Endothelial cell of umbilical vein (primary cell): ENCODE measurements around the gene RRP15. TPM values are rescaled to one million over a fixed set of nuclear protein-coding genes. Genes with fewer than 3 reads are reported as not detected.

Source experiments
- BruUV-seq: library from RNA; stranded (reverse); fragments of 400-500 nt; replicated peaks from 2 replicates; lab custom pipeline; 2021; lab: Mats Ljungman, UMichigan
- CTCF ChIA-PET: fragments of 300-600, 350-600 bp; sonication (Branson Sonifier 250); formaldehyde crosslinking; loops from one replicate; lab custom pipeline; 2021; ENCODE audit warnings: antibody characterized with exemption, inconsistent platforms; lab: Charles Lee
- POLR2A ChIA-PET: fragments of 300-600, 350-600 bp; sonication (Branson Sonifier 250); formaldehyde crosslinking; loops from one replicate; lab custom pipeline; 2021; ENCODE audit warnings: antibody characterized with exemption, inconsistent platforms; lab: Charles Lee
- DNase-seq: peaks from one replicate; pipeline ENCODE4 v3.0.0-alpha.2; 2011; ENCODE audit warnings: low read depth, low spot score
- FAIRE-seq: peaks from 2 replicates; lab custom pipeline; 2011; peaks lifted over from hg19 to GRCh38; lab: Jason Lieb, UNC
- H2AFZ ChIP-seq: 2 replicates; pipeline ENCODE4 v1.6.0; 2012; ENCODE audit warnings: low read depth, low read length, control low read depth, inconsistent platforms
- H3K27ac ChIP-seq: 2 replicates; pipeline ENCODE4 v1.5.1; 2011; ENCODE audit warnings: low read depth, mild to moderate bottlenecking, control low read depth, low read length, moderate library complexity; ENCODE audit not compliant: insufficient read depth
- H3K27me3 ChIP-seq, 2 experiments: 2 replicates each; pipeline versions ENCODE4 v1.6.0 to v1.6.1; 2011; ENCODE audit warnings: low read length in 2 of 2, mixed read lengths in 1 of 2; ENCODE audit not compliant: control insufficient read depth in 2 of 2, insufficient read depth in 2 of 2
- H3K36me3 ChIP-seq, 2 experiments: 2 replicates in 1 of 2; 3 replicates in 1 of 2; pipeline ENCODE4 v1.5.1; 2011; ENCODE audit warnings: low read length in 2 of 2, mild to moderate bottlenecking in 1 of 2, moderate library complexity in 1 of 2; ENCODE audit not compliant: control insufficient read depth in 2 of 2, insufficient read depth in 2 of 2; ENCODE audit errors: extremely low read depth in 1 of 2
- H3K4me1 ChIP-seq: 3 replicates; pipeline ENCODE4 v1.5.1; 2011; ENCODE audit warnings: mild to moderate bottlenecking, low read length; ENCODE audit not compliant: control insufficient read depth, insufficient read depth; ENCODE audit errors: extremely low read depth
- H3K4me2 ChIP-seq: 2 replicates; pipeline ENCODE4 v1.6.1; 2011; ENCODE audit warnings: low read length, control low read depth, mixed read lengths; ENCODE audit not compliant: insufficient read depth
- H3K4me3 ChIP-seq, 3 experiments: fragments of 200-600 bp in 1 of 3; sonication (generic), shearing (Covaris generic) in 1 of 3; replicated peaks in 1 of 3; 2 replicates each; pipeline ENCODE4 v1.5.1; 2011 to 2016; ENCODE audit warnings: control low read depth in 3 of 3, low read length in 3 of 3, mild to moderate bottlenecking in 2 of 3, inconsistent platforms in 1 of 3, low read depth in 1 of 3, moderate library complexity in 1 of 3; ENCODE audit not compliant: insufficient read depth in 1 of 3
- H3K79me2 ChIP-seq: 2 replicates; pipeline ENCODE4 v1.6.0; 2012; ENCODE audit warnings: low read length, inconsistent platforms; ENCODE audit not compliant: control insufficient read depth, insufficient read depth
- H3K9ac ChIP-seq: replicated peaks from 2 replicates; pipeline ENCODE3; 2011; ENCODE audit warnings: low read length, control low read depth; ENCODE audit not compliant: insufficient read depth; ENCODE audit errors: extremely low read depth
- H3K9me1 ChIP-seq: replicated peaks from 3 replicates; pipeline ENCODE4 v1.6.0; 2011; ENCODE audit warnings: mild to moderate bottlenecking, low read length; ENCODE audit not compliant: control insufficient read depth, insufficient read depth; ENCODE audit errors: extremely low read depth
- H3K9me3 ChIP-seq: replicated peaks from 2 replicates; pipeline ENCODE4 v1.5.1; 2012; ENCODE audit warnings: low read length, inconsistent platforms; ENCODE audit not compliant: control insufficient read depth, insufficient read depth
- H4K20me1 ChIP-seq: replicated peaks from 2 replicates; pipeline ENCODE3; 2011; ENCODE audit warnings: mild to moderate bottlenecking, low read length; ENCODE audit not compliant: control insufficient read depth, insufficient read depth; ENCODE audit errors: extremely low read depth
- EZH2 ChIP-seq: IDR thresholded peaks from 2 replicates; pipeline ENCODE4 v1.6.1; 2012; ENCODE audit warnings: borderline replicate concordance, low read depth, mild to moderate bottlenecking, moderate library complexity, low read length, inconsistent platforms; ENCODE audit not compliant: severe bottlenecking
- FOS ChIP-seq: IDR thresholded peaks from 2 replicates; pipeline ENCODE4 v1.6.1; 2011; ENCODE audit warnings: mild to moderate bottlenecking, low read length, moderate library complexity, borderline replicate concordance; ENCODE audit not compliant: insufficient read depth
- JUN ChIP-seq: IDR thresholded peaks from 2 replicates; pipeline ENCODE4 v1.6.1; 2011; ENCODE audit warnings: borderline replicate concordance, low read depth; ENCODE audit not compliant: insufficient read length, insufficient read depth
- POLR2AphosphoS5 ChIP-seq: IDR thresholded peaks from 2 replicates; pipeline ENCODE4 v1.6.1; 2012; ENCODE audit warnings: low read depth, mild to moderate bottlenecking, control low read depth, low read length, moderate library complexity; ENCODE audit not compliant: insufficient read depth
- dilution Hi-C: fragments of 300-500 bp; cut with MboI; formaldehyde crosslinking; loops from one replicate; pipeline ENCODE4 v1.15.0; 2019; ENCODE audit warnings: low sequenced_read_pairs; ENCODE audit not compliant: extremely low pct_ligation_motif_present
- intact Hi-C: fragments of 100-400 bp; cut with micrococcal nuclease; formaldehyde crosslinking; loops from one replicate; pipeline ENCODE4 v1.10.0; 2022
- polyA plus RNA-seq, 4 experiments: library from polyadenylated mRNA; depleted of rRNA in 3 of 4; stranded (reverse) in 3 of 4; unstranded in 1 of 4; fragments of >200 nt; gene quantifications; 2 replicates each; pipeline versions ENCODE4 v1.2.1 to v1.2.3, GENCODE V29; 2011 to 2012; ENCODE audit warnings: missing spikeins in 1 of 4
- total RNA-seq: library from RNA; stranded (reverse); gene quantifications from 2 replicates; pipeline ENCODE4 v1.2.3, GENCODE V29; 2021
- TF ChIP-seq, protein P1 (sequence below), 2 donors: IDR thresholded peaks; 1 replicate in 1 of 2; 2 replicates in 1 of 2; pipeline ENCODE4 v1.5.1; 2011; ENCODE audit warnings: low read length in 2 of 2, mild to moderate bottlenecking in 2 of 2, moderate library complexity in 2 of 2, control low read depth in 1 of 2, inconsistent platforms in 1 of 2, low read depth in 1 of 2; ENCODE audit not compliant: insufficient read depth in 1 of 2; ENCODE audit errors: extremely low read depth in 1 of 2
- TF ChIP-seq, protein P2 (sequence below): IDR thresholded peaks from 2 replicates; pipeline ENCODE4 v1.6.1; 2011; ENCODE audit not compliant: insufficient read depth, insufficient read length

RRP15 gene
- total and polyA plus RNA-seq, 2 donors (not counting 3 experiments of a cell fraction or from before 2014, with no cell fraction given), result 1.0 to 17.3 TPM

- CTCF ChIA-PET, result interaction anchor here (0.6 to 9.8 kb wide), 29 partner anchors 8 to 1473 kb away, joined by 3 to 161 read pairs (median 4); no protein-coding TSS in a partner anchor
- Histone ChIP-seq H3K9me3 (no peaks in the 10 kb centered on the region), H3K4me1 (no peaks in the 10 kb centered on the region), H3K4me2 (no peak overlapping the region), H4K20me1 (no peaks in the 10 kb centered on the region), H2AFZ (no peak overlapping the region), H3K27me3 (no peaks in the 10 kb centered on the region), H3K79me2 (no peaks in the 10 kb centered on the region), H3K4me3 (no peak overlapping the region), H3K36me3 (no peaks in the 10 kb centered on the region), H3K9me1 (no peaks in the 10 kb centered on the region), H3K9ac (no peak overlapping the region), H3K27ac (no peak overlapping the region)
- intact Hi-C loops, result loop anchor here (1.0 to 10.0 kb wide), 3 partner anchors 182 to 728 kb away; no protein-coding TSS in a partner anchor
- DNase-seq (peak; percentile 74), FAIRE-seq (peak; percentile 88)
- POLR2A ChIA-PET, result no interaction called here
- dilution Hi-C loops, result no loop called here
- TF ChIP-seq, protein P1, sequence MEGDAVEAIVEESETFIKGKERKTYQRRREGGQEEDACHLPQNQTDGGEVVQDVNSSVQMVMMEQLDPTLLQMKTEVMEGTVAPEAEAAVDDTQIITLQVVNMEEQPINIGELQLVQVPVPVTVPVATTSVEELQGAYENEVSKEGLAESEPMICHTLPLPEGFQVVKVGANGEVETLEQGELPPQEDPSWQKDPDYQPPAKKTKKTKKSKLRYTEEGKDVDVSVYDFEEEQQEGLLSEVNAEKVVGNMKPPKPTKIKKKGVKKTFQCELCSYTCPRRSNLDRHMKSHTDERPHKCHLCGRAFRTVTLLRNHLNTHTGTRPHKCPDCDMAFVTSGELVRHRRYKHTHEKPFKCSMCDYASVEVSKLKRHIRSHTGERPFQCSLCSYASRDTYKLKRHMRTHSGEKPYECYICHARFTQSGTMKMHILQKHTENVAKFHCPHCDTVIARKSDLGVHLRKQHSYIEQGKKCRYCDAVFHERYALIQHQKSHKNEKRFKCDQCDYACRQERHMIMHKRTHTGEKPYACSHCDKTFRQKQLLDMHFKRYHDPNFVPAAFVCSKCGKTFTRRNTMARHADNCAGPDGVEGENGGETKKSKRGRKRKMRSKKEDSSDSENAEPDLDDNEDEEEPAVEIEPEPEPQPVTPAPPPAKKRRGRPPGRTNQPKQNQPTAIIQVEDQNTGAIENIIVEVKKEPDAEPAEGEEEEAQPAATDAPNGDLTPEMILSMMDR (IDR thresholded peaks at IDR 0.05; ENCODE audit: extremely low read depth in 1 of 2, insufficient read depth in 1 of 2, low read depth in 1 of 2, low read length in 2 of 2), result peak; percentile 41 to 48
- no peak for TF ChIP-seq JUN
- TF ChIP-seq EZH2, result no peak
- no peak for TF ChIP-seq FOS
- TF ChIP-seq, protein P2, sequence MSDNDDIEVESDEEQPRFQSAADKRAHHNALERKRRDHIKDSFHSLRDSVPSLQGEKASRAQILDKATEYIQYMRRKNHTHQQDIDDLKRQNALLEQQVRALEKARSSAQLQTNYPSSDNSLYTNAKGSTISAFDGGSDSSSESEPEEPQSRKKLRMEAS, result no peak
- TF ChIP-seq POLR2AphosphoS5, result no peak
- no TSS peak for BruUV-seq
Measured at GRCh38 chr1:218339267-218339831, 54.3 kb downstream of the RRP15 start.
